H9 (cell line): ENCODE results near the gene RTP3. TPM values are rescaled to one million over a fixed set of nuclear protein-coding genes. Genes with fewer than 3 reads are reported as not detected.

Experiments used
- DNase-seq: peaks from one replicate; pipeline ENCODE4 v3.0.0-alpha.2; 2017
- H2AFZ ChIP-seq: one replicate; pipeline ENCODE4 v1.6.1; 2013; ENCODE audit warnings: mild to moderate bottlenecking, low read length, control low read depth, moderate library complexity
- H2AK5ac ChIP-seq: 2 replicates; pipeline ENCODE4 v1.6.1; 2013; ENCODE audit warnings: low read length, control low read depth, mixed read lengths; ENCODE audit not compliant: insufficient read length
- H2BK120ac ChIP-seq: one replicate; pipeline ENCODE4 v1.6.1; 2013; ENCODE audit warnings: low read depth, mild to moderate bottlenecking, low read length, control low read depth, inconsistent platforms; ENCODE audit not compliant: poor library complexity, severe bottlenecking
- H2BK12ac ChIP-seq: 2 replicates; pipeline ENCODE4 v1.6.1; 2013; ENCODE audit warnings: low read length, control low read depth, mixed read lengths, low read depth; ENCODE audit not compliant: insufficient read length
- H2BK15ac ChIP-seq: 2 replicates; pipeline ENCODE4 v1.6.1; 2013; ENCODE audit warnings: low read depth, low read length, control low read depth
- H2BK20ac ChIP-seq: one replicate; pipeline ENCODE4 v1.6.1; 2013; ENCODE audit warnings: low read depth, mild to moderate bottlenecking, low read length, control low read depth, inconsistent platforms; ENCODE audit not compliant: poor library complexity, severe bottlenecking
- H2BK5ac ChIP-seq: 2 replicates; pipeline ENCODE4 v1.6.1; 2013; ENCODE audit warnings: low read length, control low read depth, mixed read lengths; ENCODE audit not compliant: insufficient read length
- H3K14ac ChIP-seq: 2 replicates; pipeline ENCODE4 v1.6.1; 2013; ENCODE audit warnings: low read length, control low read depth; ENCODE audit not compliant: insufficient read depth
- H3K18ac ChIP-seq: 2 replicates; pipeline ENCODE4 v1.6.1; 2013; ENCODE audit warnings: low read depth, mild to moderate bottlenecking, mixed read lengths, low read length, control low read depth; ENCODE audit not compliant: insufficient read length
- H3K23ac ChIP-seq: 2 replicates; pipeline ENCODE4 v1.6.1; 2013; ENCODE audit warnings: low read length, control low read depth, mixed read lengths, low read depth; ENCODE audit not compliant: insufficient read length
- H3K23me2 ChIP-seq: 2 replicates; pipeline ENCODE4 v1.6.1; 2013; ENCODE audit warnings: low read depth, mild to moderate bottlenecking, mixed read lengths, low read length, control low read depth; ENCODE audit not compliant: insufficient read length, poor library complexity, severe bottlenecking
- H3K27ac ChIP-seq: 2 replicates; pipeline ENCODE4 v1.5.1; 2013; ENCODE audit warnings: low read length, control low read depth, mixed read lengths, low read depth; ENCODE audit not compliant: insufficient read length
- H3K27me3 ChIP-seq: 2 replicates; pipeline ENCODE4 v1.6.1; 2013; ENCODE audit warnings: low read length, control low read depth, inconsistent platforms; ENCODE audit not compliant: insufficient read depth
- H3K4ac ChIP-seq: 2 replicates; pipeline ENCODE4 v1.6.1; 2013; ENCODE audit warnings: low read depth, mild to moderate bottlenecking, control low read depth, inconsistent platforms, low read length, moderate library complexity
- H3K4me1 ChIP-seq: 2 replicates; pipeline ENCODE4 v1.6.1; 2013; ENCODE audit warnings: low read length, control low read depth, inconsistent platforms; ENCODE audit not compliant: insufficient read depth
- H3K4me2 ChIP-seq: 2 replicates; pipeline ENCODE4 v1.6.1; 2013; ENCODE audit warnings: low read length, control low read depth, mixed read lengths; ENCODE audit not compliant: insufficient read length, insufficient read depth
- H3K56ac ChIP-seq: 2 replicates; pipeline ENCODE4 v1.6.1; 2013; ENCODE audit warnings: low read depth, mild to moderate bottlenecking, mixed read lengths, low read length, control low read depth; ENCODE audit not compliant: insufficient read length
- H3K79me1 ChIP-seq: 2 replicates; pipeline ENCODE4 v1.6.1; 2013; ENCODE audit warnings: low read depth, mild to moderate bottlenecking, moderate library complexity, low read length, control low read depth, inconsistent platforms; ENCODE audit not compliant: insufficient read depth, poor library complexity, severe bottlenecking
- H3K79me2 ChIP-seq: 2 replicates; pipeline ENCODE4 v1.6.1; 2013; ENCODE audit warnings: low read length, control low read depth, inconsistent platforms; ENCODE audit not compliant: insufficient read depth
- H3K9ac ChIP-seq: 2 replicates; pipeline ENCODE4 v1.6.1; 2013; ENCODE audit warnings: low read length, control low read depth, mixed read lengths; ENCODE audit not compliant: insufficient read length; ENCODE audit errors: extremely low read depth
- H3K9me3 ChIP-seq: one replicate; pipeline ENCODE4 v1.6.1; 2013; ENCODE audit warnings: low read depth, low read length, inconsistent platforms; ENCODE audit not compliant: control insufficient read depth
- H3T11ph ChIP-seq: one replicate; pipeline ENCODE4 v1.6.1; 2013; ENCODE audit warnings: mild to moderate bottlenecking, low read length, control low read depth, inconsistent platforms
- H4K20me1 ChIP-seq: one replicate; pipeline ENCODE4 v1.6.1; 2013; ENCODE audit not compliant: control insufficient read depth, insufficient read length, insufficient read depth
- H4K5ac ChIP-seq: 2 replicates; pipeline ENCODE4 v1.6.1; 2013; ENCODE audit warnings: low read depth, mild to moderate bottlenecking, mixed read lengths, low read length, control low read depth; ENCODE audit not compliant: insufficient read length
- H4K8ac ChIP-seq: replicated peaks from 2 replicates; pipeline ENCODE4 v1.6.1; 2013; ENCODE audit warnings: low read length, control low read depth, mixed read lengths, low read depth; ENCODE audit not compliant: insufficient read length
- H4K91ac ChIP-seq: 2 replicates; pipeline ENCODE4 v1.6.1; 2013; ENCODE audit warnings: low read depth, mild to moderate bottlenecking, moderate library complexity, mixed read lengths, low read length, control low read depth; ENCODE audit not compliant: insufficient read length
- H3K27ac Mint-ChIP-seq, 3 experiments: 2 replicates in 2 of 3; 3 replicates in 1 of 3; pipeline ENCODE4 v1.8.0; 2020 to 2021; ENCODE audit warnings: mixed read lengths in 3 of 3, mild to moderate bottlenecking in 1 of 3, moderate library complexity in 1 of 3
- H3K27me3 Mint-ChIP-seq: 2 replicates; pipeline ENCODE4 v1.8.0; 2021; ENCODE audit warnings: low read depth, mild to moderate bottlenecking, moderate library complexity, mixed read lengths
- H3K36me3 Mint-ChIP-seq, 3 experiments: 2 replicates in 2 of 3; 3 replicates in 1 of 3; pipeline ENCODE4 v1.8.0; 2020 to 2021; ENCODE audit warnings: low read depth in 3 of 3, mixed read lengths in 3 of 3; ENCODE audit not compliant: insufficient read depth in 1 of 3
- H3K4me1 Mint-ChIP-seq, 2 experiments: 2 replicates each; pipeline ENCODE4 v1.8.0; 2020; ENCODE audit warnings: mixed read lengths in 2 of 2
- H3K4me3 Mint-ChIP-seq, 2 experiments: 2 replicates in 1 of 2; 3 replicates in 1 of 2; pipeline ENCODE4 v1.8.0; 2020 to 2021; ENCODE audit warnings: mild to moderate bottlenecking in 2 of 2, mixed read lengths in 2 of 2, moderate library complexity in 1 of 2
- H3K9me3 Mint-ChIP-seq, 2 experiments: 2 replicates in 1 of 2; 3 replicates in 1 of 2; pipeline ENCODE4 v1.8.0; 2020; ENCODE audit warnings: mild to moderate bottlenecking in 2 of 2, mixed read lengths in 2 of 2, moderate library complexity in 1 of 2
- CTCF ChIP-seq: fragments of 200-600 bp; sonication (generic); conservative IDR thresholded peaks from 3 replicates; pipeline ENCODE4 v1.8.0; 2021; ENCODE audit warnings: antibody characterized with exemption, mild to moderate bottlenecking
- WGBS: extraction: QIAGEN DNeasy Blood & Tissue Kit; methylation state at CpG from one replicate; pipeline ENCODE4 v1.1.7; 2013; ENCODE audit warnings: missing lambda C conversion rate, low lambda C conversion rate, mixed read lengths; ENCODE audit not compliant: insufficient read length; ENCODE audit errors: extremely low coverage; 5-methylcytosine and 5-hydroxymethylcytosine counted together
- total RNA-seq: library from RNA; stranded (reverse); gene quantifications from 2 replicates; pipeline ENCODE4 v1.2.1, GENCODE V29; 2021

RTP3 gene
- total RNA-seq, 1 experiment from 2014 or later = not detected

DNA sequence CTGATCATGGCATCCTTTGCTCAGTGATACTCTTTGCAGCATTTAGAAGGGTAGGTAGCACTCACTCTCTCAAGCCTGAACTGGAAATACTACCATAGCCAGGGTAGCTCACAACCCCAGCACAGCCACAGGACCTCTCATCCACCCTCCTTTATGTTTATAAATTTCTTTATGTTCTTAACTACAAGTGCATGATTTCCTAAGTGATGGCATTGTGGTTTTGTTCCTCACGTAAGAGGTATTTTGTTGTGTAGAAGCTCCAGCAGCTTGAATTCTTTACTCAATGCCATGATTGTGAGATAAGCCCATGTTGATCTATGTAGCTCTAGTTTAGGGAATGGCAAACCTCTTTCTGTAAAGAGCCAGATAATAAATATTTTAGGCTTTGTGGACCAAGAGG, 7.9 kb upstream of the RTP3 start:
- DNase-seq = no peak
- Mint-ChIP-seq H3K36me3 (peaks cover 8 to 16% (median 8%) of the 10 kb centered on the region in 3 experiments), H3K27me3 (peaks cover 8% of the 10 kb centered on the region; the same call in 1 of the 2 replicates), H3K4me3 (no peak overlapping the region), H3K4me1 (peaks cover 21 to 23% of the 10 kb centered on the region in 2 experiments), H3K9me3 (peaks cover 14 to 15% of the 10 kb centered on the region in 2 experiments), H3K27ac (no peak overlapping the region)
- Histone ChIP-seq H3K18ac (no peak overlapping the region), H2BK5ac (no peak overlapping the region), H2AFZ (no peak overlapping the region), H4K91ac (no peak overlapping the region), H2BK120ac (no peak overlapping the region), H3K9me3 (no peaks in the 10 kb centered on the region), H3K4me2 (no peak overlapping the region), H3K79me2 (no peaks in the 10 kb centered on the region), H2BK12ac (no peak overlapping the region), H3K23me2 (no peaks in the 10 kb centered on the region), H3K56ac (no peak overlapping the region), H3K23ac (no peak overlapping the region), H3K9ac (no peak overlapping the region), H4K8ac (no peak overlapping the region), H3K27me3 (no peaks in the 10 kb centered on the region; the same call in 1 of the 2 replicates), H2BK20ac (no peak overlapping the region), H3T11ph (no peak overlapping the region), H3K14ac (no peak overlapping the region), H3K27ac (no peak overlapping the region), H4K5ac (no peak overlapping the region), H2AK5ac (no peak overlapping the region), H3K79me1 (no peaks in the 10 kb centered on the region), H4K20me1 (no peaks in the 10 kb centered on the region), H2BK15ac (no peak overlapping the region), H3K4me1 (no peaks in the 10 kb centered on the region), H3K4ac (no peak overlapping the region)
- TF ChIP-seq CTCF = no peak
- WGBS = no CpG with 5 or more reads among the region's 1 CpG
